Peyer's patch (tissue), 4 donors: ENCODE measurements around the gene PGAP6. TPM values are rescaled to one million over a fixed set of nuclear protein-coding genes. Genes with fewer than 3 reads are reported as not detected.
"Not testable (repeated sequence)": the region's sequence is repeated elsewhere in the genome, so short reads cannot be mapped to it uniquely, and the experiment has no call there.

Experiments used
- DNase-seq, 3 donors: peaks; one replicate each; pipeline ENCODE4 v3.0.0-alpha.2; 2017 to 2019
- H3K27ac ChIP-seq, 4 donors: fragments of 200-600 bp; sonication (generic); one replicate each; pipeline ENCODE4 v1.5.1; 2016 to 2019
- H3K27me3 ChIP-seq, 2 donors: fragments of 200-600 bp; sonication (generic); one replicate each; pipeline ENCODE4 v1.5.1; 2019
- H3K36me3 ChIP-seq, 3 donors: fragments of 200-600 bp; sonication (generic); one replicate each; pipeline ENCODE4 v1.5.1; 2016 to 2019
- H3K4me1 ChIP-seq, 4 donors: fragments of 200-600 bp; sonication (generic); one replicate each; pipeline ENCODE4 v1.5.1; 2016 to 2019
- H3K4me3 ChIP-seq, 4 donors: fragments of 200-600 bp; sonication (generic); 1 replicate in 3 of 4; 2 replicates in 1 of 4; pipeline ENCODE4 v1.5.1; 2016 to 2019; ENCODE audit warnings: mild to moderate bottlenecking in 1 of 4
- H3K9me3 ChIP-seq, 4 donors: fragments of 200-600 bp; sonication (generic); one replicate each; pipeline ENCODE4 v1.5.1; 2016 to 2019; ENCODE audit warnings: mild to moderate bottlenecking in 1 of 4
- POLR2A ChIP-seq, 2 donors: fragments of 450-650 bp; IDR thresholded peaks; one replicate each; pipeline ENCODE4 v1.5.1; 2017; ENCODE audit warnings: antibody characterized with exemption in 2 of 2, mild to moderate bottlenecking in 2 of 2, moderate library complexity in 2 of 2
- total RNA-seq, 4 donors: library from RNA; depleted of rRNA; stranded (reverse); fragments of >200 nt; gene quantifications; one replicate each; pipeline ENCODE4 v1.1.0, GENCODE V29; 2016
- TF ChIP-seq, protein P1 (sequence below), 6 experiments: fragments of 450-650 bp in 4 of 6; fragments of 200-600 bp in 2 of 6; sonication (generic) in 1 of 6; IDR thresholded peaks; one replicate each; pipeline ENCODE4 v1.5.1; 2017 to 2019; ENCODE audit warnings: antibody characterized with exemption in 6 of 6, mild to moderate bottlenecking in 3 of 6, moderate library complexity in 1 of 6

Gene PGAP6
- total RNA-seq, 4 donors from 2014 or later: 130 to 211 (median 166) TPM

DNA sequence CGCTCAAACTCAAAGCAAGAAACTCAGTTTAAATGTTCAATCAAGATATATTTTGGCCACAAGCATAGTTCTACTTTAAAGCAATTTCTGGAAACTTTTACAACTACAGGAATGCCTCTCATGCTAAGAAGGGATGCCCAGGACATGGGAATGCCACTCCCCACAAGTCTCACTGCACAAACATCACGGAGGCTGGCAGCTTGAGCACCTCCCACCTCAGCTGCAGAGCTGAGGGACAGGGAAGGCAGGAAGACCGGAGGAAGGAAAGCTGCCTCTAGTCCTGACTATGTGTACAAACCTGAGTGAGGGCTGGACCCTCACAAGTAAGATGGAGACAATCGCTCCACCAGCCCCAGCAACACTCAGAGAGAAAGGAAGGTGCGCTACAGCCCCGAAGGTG is 34.6 kb downstream of the PGAP6 start:
- Histone ChIP-seq H3K4me3 (no peak overlapping the region), H3K27me3 (no peaks in the 10 kb centered on the region), H3K4me1 (peaks cover 0 to 20% (median 8%) of the 10 kb centered on the region in 4 donors), H3K27ac (no peak overlapping the region), H3K36me3 (peaks cover 0 to 37% (median 0%) of the 10 kb centered on the region in 3 donors), H3K9me3 (no peaks in the 10 kb centered on the region)
- DNase-seq: no peak
- TF ChIP-seq POLR2A (IDR thresholded peaks at IDR 0.05): no peak
- TF ChIP-seq, protein P1, sequence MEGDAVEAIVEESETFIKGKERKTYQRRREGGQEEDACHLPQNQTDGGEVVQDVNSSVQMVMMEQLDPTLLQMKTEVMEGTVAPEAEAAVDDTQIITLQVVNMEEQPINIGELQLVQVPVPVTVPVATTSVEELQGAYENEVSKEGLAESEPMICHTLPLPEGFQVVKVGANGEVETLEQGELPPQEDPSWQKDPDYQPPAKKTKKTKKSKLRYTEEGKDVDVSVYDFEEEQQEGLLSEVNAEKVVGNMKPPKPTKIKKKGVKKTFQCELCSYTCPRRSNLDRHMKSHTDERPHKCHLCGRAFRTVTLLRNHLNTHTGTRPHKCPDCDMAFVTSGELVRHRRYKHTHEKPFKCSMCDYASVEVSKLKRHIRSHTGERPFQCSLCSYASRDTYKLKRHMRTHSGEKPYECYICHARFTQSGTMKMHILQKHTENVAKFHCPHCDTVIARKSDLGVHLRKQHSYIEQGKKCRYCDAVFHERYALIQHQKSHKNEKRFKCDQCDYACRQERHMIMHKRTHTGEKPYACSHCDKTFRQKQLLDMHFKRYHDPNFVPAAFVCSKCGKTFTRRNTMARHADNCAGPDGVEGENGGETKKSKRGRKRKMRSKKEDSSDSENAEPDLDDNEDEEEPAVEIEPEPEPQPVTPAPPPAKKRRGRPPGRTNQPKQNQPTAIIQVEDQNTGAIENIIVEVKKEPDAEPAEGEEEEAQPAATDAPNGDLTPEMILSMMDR (IDR thresholded peaks at IDR 0.05): no peak

DNA sequence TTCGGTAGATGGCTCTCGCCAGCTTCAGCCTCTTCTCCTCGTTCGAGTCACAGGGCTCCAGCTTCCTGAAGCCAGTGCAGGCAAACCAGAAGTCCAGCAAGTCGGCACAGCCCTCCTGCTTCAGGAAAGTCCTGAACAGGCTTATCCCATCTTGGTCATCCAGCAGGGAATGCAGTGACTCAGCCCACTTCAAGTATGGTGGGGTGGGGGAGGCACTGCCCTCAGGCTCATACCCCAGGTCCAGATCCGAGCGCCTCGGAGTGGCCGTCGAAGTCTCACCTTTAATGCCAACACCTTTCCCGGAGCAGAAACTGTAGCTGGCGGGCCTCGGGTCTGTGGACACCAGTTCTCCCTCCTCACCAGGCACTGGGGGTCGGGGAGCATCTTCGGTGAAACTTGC is 35.2 kb downstream of the PGAP6 start:
- H3K27me3 ChIP-seq: no peaks in the 10 kb centered on the region
- H3K9me3 ChIP-seq: no peaks in the 10 kb centered on the region
- H3K27ac ChIP-seq: no peak overlapping the region
- TF ChIP-seq POLR2A (IDR thresholded peaks at IDR 0.05): no peak
- TF ChIP-seq, protein P1 (IDR thresholded peaks at IDR 0.05): no peak
- DNase-seq: no peak
- peaks cover 0 to 41% (median 0%) of the 10 kb centered on the region in 3 donors for H3K36me3 ChIP-seq
- H3K4me1 ChIP-seq: peaks cover 0 to 20% (median 7%) of the 10 kb centered on the region in 4 donors
- no peak overlapping the region for H3K4me3 ChIP-seq

DNA sequence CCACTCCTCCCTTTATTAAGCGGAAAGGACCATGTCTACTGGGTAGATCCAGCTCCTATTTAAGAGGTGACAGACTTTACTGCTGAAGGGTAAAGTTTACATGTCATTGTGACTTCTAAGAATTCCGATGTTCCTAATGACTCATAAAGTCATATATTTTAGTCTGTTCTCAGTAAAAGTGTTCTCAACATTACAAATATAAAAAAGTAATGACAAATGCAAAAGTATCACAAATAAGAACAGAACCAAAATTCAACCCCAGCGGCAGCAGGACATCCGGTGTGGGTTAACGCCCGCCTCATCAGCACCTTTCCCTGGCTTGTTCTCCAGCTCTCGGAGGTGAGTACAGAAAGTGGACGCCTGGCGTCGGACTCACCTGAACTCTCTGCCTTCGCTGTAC is 36.0 kb downstream of the PGAP6 start:
- DNase-seq: no peak
- H3K4me1 ChIP-seq: peaks cover 0 to 20% (median under 1%) of the 10 kb centered on the region in 4 donors
- H3K9me3 ChIP-seq: no peaks in the 10 kb centered on the region
- no peak overlapping the region for H3K27ac ChIP-seq
- H3K4me3 ChIP-seq: no peak overlapping the region
- no peaks in the 10 kb centered on the region for H3K27me3 ChIP-seq
- TF ChIP-seq POLR2A (IDR thresholded peaks at IDR 0.05): no peak
- TF ChIP-seq, protein P1 (IDR thresholded peaks at IDR 0.05): no peak
- peaks cover 0 to 41% (median 0%) of the 10 kb centered on the region in 3 donors for H3K36me3 ChIP-seq

DNA sequence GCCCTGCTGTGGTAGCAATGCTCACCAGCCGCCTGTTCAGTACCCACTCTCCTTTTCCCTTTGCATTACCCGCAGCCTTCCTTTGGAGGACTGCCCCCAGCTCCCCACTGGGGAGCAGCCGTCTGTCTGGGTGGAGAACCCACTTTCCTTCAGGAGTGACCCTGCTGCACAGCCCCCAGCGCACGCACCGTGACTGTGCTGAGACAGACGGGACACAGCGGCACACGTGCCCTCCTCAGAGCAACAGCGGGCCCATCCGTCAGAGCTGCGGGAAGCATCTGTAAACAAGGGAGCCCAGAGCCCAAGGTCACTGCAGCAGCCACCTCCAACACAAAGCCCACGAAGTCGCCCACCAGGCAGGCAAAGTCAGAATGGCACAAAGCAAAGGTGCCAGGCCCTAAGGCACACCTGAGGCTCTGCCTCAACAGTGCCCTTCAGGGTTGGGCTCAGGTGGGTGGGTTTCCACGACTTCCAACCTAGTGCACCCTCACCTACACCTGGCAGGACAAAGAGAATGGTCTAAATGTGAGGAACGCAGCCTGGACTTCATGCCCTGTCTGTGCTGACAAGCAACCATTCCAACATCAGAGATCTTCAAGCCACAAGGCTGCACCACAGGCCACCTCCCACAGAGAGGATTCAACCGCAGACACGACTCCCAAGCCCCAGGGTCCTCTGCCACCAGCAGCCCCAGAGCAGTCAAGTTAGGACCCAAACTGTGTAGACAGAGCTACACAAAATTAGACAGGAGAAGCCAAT is 39.1 kb downstream of the PGAP6 start:
- H3K36me3 ChIP-seq: peaks cover 0 to 41% (median 0%) of the 10 kb centered on the region in 3 donors

DNA sequence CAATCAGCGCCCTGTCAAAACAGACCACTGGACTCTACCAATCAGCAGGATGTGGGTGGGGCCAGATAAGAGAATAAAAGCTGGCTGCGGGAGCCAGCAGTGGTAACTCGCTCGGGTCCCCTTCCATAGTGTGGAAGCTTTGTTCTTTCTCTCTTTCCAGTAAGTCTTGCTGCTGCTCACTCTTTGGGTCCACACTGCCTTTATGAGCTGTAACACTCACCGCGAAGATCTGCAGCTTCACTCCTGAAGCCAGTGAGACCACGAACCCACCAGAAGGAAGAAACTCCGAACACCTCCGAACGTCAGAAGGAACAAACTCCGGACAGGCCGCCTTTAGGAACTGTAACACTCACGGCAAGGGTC is 39.8 kb downstream of the PGAP6 start:
- not testable (repeated sequence) for H3K4me3 ChIP-seq, H3K9me3 ChIP-seq, H3K27me3 ChIP-seq, H3K27ac ChIP-seq, DNase-seq
- peaks cover 0 to 38% (median 0%) of the 10 kb centered on the region in 3 donors for H3K36me3 ChIP-seq
- peaks cover 0 to 30% (median 2%) of the 10 kb centered on the region in 4 donors for H3K4me1 ChIP-seq

More for the DNA sequence above, 39.1 kb downstream of the PGAP6 start:
- H3K27me3 ChIP-seq: no peaks in the 10 kb centered on the region
- no peak for TF ChIP-seq POLR2A (IDR thresholded peaks at IDR 0.05)
- H3K4me1 ChIP-seq: peaks cover 0 to 30% (median 2%) of the 10 kb centered on the region in 4 donors
- no peak overlapping the region for H3K27ac ChIP-seq
- H3K4me3 ChIP-seq: no peak overlapping the region
- no peak for DNase-seq
- H3K9me3 ChIP-seq: no peaks in the 10 kb centered on the region

DNA sequence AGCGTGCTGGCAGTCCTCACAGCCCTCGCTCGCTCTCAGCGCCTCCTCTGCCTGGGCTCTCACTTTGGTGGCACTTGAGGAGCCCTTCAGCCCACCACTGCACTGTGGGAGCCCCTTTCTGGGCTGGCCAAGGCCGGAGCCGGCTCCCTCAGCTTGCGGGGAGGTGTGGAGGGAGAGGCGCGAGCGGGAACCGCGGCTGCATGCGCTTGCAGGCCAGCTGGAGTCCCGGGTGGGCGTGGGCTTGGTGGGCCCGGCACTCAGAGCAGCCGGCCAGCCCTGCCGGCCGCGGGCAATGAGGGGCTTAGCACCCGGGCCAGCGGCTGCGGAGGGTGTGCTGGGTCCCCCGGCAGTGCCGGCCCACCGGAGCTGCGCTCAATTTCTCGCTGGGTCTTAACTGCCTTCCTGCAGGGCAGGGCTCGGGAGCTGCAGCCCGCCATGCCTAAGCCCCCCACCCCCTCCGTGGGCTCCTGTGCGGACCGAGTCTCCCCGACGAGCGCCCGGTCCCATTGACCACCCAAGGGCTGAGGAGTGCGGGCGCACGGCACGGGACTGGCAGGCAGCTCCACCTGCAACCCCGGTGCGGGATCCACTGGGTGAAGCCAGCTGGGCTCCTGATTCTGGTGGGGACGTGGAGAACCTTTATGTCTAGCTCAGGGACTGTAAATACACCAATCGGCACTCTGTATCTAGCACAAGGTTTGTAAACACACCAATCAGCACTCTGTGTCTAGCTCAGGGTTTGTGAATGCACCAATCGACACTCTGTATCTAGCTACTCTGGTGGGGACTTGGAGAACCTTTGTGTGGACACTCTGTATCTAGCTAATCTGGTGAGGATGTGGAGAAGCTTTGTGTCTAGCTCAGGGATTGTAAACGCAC is 40.4 kb downstream of the PGAP6 start:
- not testable (repeated sequence) for H3K27ac ChIP-seq, H3K27me3 ChIP-seq, DNase-seq, H3K9me3 ChIP-seq, H3K4me3 ChIP-seq
- Histone ChIP-seq H3K36me3 (peaks cover 0 to 32% (median 0%) of the 10 kb centered on the region in 3 donors), H3K4me1 (peaks cover 0 to 30% (median 2%) of the 10 kb centered on the region in 4 donors)
